GM12872 (cell line): ENCODE results near the gene CLDN3.

Source experiments
- CTCF ChIP-seq: IDR thresholded peaks from 3 replicates; pipeline ENCODE4 v1.5.1; 2011; ENCODE audit warnings: low read depth, mild to moderate bottlenecking, low read length, moderate library complexity; ENCODE audit not compliant: insufficient read depth

Gene CLDN3

GRCh38 chr7:73770002-73770859 is at the start of gene CLDN3:
CLDN3 (minus strand) TSS chr7:73770270; CDS start chr7:73770049, 221 bp downstream.
- TF ChIP-seq CTCF: no peak

GRCh38 chr7:73817121-73817520 is 47.1 kb upstream of the CLDN3 start:
- no peak for TF ChIP-seq CTCF

GRCh38 chr7:73815436-73815835 is 45.4 kb upstream of the CLDN3 start:
- TF ChIP-seq CTCF: no peak

- TF ChIP-seq CTCF: no peak
Measured at GRCh38 chr7:73812996-73813395, 42.9 kb upstream of the CLDN3 start.

- TF ChIP-seq CTCF: peak; percentile 85
Measured at GRCh38 chr7:73811760-73812168, 41.7 kb upstream of the CLDN3 start.

- no peak for TF ChIP-seq CTCF
Measured at GRCh38 chr7:73810998-73811360, 40.9 kb upstream of the CLDN3 start.

GRCh38 chr7:73809467-73809951 is 39.4 kb upstream of the CLDN3 start:
- no peak for TF ChIP-seq CTCF
